ENCODE results near the gene RPS18.

- TF ChIP-seq CTCF (conservative IDR thresholded peaks at IDR 0.05; ENCODE audit: low read depth, low read length): no peak
- TF ChIP-seq BHLHE40 (IDR thresholded peaks at IDR 0.05; ENCODE audit: low read depth, low read length): no peak
- no peak; the same call in 1 of the 2 replicates for TF ChIP-seq CEBPB (IDR thresholded peaks at IDR 0.05; ENCODE audit: low read depth, low read length)
- no peak for TF ChIP-seq FOS (IDR thresholded peaks at IDR 0.05; ENCODE audit: low read depth, low read length)
- no peak for TF ChIP-seq RAD21 (IDR thresholded peaks at IDR 0.05; ENCODE audit: low read length)
- no peak; the same call in 1 of the 2 replicates for TF ChIP-seq POLR2A (IDR thresholded peaks at IDR 0.05; ENCODE audit: low read depth, low read length)
- no peak for TF ChIP-seq RCOR1 (IDR thresholded peaks at IDR 0.05; ENCODE audit: insufficient replicate concordance, low read length)
- TF ChIP-seq MAFK (IDR thresholded peaks at IDR 0.05; ENCODE audit: low read depth, low read length): no peak
- TF ChIP-seq RFX5 (IDR thresholded peaks at IDR 0.05; ENCODE audit: low read depth, low read length): no peak
- no peak for TF ChIP-seq ELK1 (IDR thresholded peaks at IDR 0.05; ENCODE audit: borderline replicate concordance, low read depth, low read length)
- TF ChIP-seq SMC3 (IDR thresholded peaks at IDR 0.05; ENCODE audit: low read depth, low read length): no peak
- TF ChIP-seq USF2 (IDR thresholded peaks at IDR 0.05; ENCODE audit: low read depth, low read length): no peak
- TF ChIP-seq MXI1 (IDR thresholded peaks at IDR 0.05; ENCODE audit: borderline replicate concordance, low read depth, low read length): no peak
Observed at GRCh38 chr6:33273924-33274902, 2.3 kb downstream of the RPS18 start.
